HG03457 (cell line): ENCODE measurements around the gene PCNX2.

ENCODE experiments used
- ATAC-seq: cut with Tn5 transposase; IDR thresholded peaks from one replicate; pipeline ENCODE4 v1.9.1; 2021; ENCODE audit warnings: moderate number of reproducible peaks; ENCODE audit not compliant: unreplicated experiment

PCNX2 gene

DNA sequence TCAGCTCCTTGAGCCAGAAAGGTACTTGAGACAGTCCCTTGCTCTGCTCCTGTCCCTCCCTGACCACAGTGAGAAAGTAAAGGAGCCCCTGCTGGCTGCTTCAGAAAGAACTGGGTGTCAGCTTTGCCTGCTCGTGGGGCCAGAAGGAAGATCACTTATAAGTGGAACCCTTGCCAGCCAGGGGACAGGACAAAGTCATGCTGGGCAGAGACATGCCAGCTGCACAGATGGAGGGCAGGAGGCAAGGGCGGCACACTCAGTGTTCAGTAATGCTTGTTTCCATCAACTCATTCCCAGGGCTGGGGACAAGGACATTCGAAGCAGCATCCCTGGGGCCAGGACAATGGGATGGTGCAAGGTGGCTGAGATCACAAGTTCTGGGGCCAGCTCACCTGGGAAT, 303.3 kb downstream of the PCNX2 start:
- no peak for ATAC-seq

DNA sequence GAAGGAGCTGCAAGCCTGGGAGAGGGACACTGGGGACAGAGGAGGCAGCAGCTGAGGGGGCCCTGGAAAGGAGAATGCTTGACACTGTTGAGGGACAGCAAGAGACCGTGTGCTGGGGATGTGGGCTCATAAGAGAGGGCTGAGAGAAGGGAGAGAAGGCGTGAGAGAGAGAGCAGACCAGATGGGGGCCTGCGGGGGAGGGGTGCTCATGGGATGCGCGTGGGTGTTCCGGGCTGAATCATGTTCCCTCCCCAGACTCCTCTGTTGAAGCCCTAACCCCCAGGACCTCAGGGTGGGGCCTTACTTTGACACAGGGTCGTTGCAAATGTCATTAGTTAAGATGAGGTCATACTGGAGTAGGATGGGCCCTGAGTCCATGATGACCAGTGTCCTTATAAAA, 304.3 kb downstream of the PCNX2 start:
- no peak for ATAC-seq

DNA sequence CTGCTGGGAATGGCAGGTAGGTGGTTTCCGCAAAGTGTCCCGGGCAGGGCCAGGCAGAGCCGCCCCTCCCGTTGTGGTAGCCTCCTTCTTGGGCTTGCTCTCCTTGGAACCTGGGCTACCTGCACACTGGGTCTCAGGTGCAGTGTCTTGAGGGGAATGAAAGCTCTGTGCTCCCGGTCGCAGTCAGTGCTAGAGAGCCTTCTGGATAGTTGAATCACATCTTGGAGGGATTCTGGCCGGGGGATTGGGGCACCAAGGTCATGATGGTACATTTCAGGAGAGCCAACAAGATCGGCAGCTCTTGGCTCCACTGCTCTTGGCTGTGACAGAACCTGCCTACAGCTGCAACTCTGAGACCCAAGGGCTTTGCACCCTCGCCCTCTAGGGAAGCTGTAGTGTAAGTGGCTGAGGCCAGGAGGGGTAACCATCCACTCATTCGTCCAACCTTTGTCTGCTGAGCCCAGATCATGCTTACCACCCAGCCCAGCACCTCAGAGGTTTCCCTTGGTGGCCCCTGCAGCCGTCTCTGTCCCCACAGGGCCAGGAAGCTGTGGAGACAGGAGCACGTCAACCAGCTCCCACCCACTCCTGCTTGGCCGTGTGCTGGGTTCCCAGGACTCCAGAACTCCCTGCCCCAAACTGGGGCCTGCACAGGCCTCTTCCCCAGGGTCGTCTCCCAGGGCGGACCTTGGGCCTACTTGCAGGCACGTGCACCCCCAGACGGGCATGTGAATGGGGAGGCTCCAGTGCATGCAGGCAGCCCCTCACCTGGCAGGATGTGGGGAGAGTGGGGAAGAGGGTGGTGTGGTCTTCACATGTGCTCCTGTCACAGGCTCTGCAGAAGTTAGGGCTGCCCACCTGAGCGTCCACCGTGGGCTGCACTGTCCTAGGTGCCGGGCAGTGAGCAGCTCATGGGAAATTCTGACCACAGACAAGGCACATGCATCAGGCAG, 305.1 kb downstream of the PCNX2 start:
- no peak for ATAC-seq

DNA sequence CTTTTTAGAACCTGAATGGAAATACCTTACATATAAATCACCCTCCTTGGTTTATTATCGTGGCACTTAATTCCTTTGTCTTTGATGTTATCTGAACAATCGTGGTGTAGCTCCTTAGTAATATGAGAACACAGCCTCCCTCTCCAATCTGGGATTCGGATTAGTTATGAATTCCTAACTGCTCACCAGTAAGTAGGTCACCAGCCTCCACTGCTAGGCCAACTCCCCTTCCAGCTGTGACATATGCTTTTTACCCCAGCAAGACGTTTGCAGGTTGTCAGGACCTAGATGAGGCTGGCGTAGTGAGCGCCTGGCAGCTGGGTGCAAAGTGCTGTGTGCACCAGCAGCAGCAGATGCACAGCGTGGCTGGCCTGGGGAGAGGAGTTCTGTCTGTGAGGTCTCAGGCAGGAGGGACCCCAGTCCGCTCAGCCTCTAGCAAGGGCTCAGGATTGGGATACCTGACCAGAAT, 306.9 kb downstream of the PCNX2 start:
- ATAC-seq, result no peak

DNA sequence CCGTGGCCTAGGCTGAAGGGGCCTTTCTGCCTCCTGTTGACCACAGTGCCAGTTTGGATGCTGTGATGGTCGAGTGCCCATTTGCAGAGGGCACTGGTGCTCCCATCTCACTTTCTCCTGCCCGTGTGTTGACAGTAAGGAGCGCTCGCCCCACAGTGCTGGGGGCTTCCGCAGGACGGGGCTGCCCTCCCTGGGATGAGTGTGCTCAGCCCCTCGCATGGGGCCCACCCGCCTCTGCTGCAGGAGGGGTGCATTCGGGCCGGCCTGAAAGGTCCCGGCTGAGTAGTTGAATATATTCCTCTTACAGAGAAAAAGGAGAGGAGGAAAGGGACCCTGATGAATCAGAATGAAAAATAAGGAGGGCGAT, 307.8 kb downstream of the PCNX2 start:
- no peak for ATAC-seq

DNA sequence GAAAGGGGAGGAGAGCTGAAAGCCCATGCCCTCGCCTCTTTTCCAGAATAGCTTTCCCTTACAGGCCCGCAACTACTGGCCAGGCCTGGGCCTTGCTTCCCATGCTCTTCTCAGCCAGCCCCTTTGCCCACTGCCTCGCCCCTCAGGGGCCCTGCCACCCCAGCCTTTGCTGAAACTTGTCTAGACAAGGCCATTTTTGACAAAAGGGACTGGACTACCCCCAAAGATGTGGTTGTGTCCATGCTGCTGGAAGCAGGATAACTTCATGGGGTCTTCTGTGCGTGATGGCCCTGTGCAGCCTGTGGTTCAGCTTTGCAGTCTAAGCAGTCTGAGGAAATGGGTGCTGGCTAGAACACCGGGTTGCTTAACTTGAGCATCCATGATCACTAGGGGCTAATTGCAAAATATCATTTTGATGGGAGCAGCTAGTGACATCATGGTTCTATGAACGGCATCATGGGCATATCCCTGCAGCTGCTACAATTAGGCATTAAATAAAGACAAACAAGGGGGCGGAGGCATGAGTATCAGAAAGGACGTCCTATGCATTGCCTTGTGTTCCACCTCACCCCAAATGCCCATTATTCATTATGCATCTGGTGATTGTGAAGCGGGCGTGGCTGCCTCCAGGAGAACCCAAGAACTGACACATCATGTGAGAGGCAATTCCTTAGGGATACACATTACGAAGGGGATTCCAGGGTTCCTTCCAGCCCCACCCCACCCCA, 308.3 kb downstream of the PCNX2 start:
- no peak for ATAC-seq

DNA sequence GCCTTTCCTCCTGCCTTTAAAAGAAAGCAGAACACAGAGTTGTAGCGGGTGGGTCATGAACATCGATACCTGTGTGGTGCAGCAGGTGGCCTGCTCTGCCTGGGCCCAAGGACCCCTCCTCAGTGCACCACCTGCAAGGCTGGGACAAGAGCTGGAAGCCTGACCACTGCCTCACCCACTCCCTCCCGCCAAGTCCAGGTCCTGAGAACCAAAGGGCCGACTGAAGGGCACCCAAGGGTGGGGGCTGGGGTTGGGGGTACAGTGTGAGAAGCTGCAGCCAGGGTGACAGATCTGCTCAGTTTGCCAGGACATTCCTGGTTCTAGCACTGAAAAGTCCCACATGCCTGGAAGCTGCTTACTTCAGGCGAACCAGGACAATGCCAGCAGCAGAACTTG, 309.0 kb downstream of the PCNX2 start:
- no peak for ATAC-seq

DNA sequence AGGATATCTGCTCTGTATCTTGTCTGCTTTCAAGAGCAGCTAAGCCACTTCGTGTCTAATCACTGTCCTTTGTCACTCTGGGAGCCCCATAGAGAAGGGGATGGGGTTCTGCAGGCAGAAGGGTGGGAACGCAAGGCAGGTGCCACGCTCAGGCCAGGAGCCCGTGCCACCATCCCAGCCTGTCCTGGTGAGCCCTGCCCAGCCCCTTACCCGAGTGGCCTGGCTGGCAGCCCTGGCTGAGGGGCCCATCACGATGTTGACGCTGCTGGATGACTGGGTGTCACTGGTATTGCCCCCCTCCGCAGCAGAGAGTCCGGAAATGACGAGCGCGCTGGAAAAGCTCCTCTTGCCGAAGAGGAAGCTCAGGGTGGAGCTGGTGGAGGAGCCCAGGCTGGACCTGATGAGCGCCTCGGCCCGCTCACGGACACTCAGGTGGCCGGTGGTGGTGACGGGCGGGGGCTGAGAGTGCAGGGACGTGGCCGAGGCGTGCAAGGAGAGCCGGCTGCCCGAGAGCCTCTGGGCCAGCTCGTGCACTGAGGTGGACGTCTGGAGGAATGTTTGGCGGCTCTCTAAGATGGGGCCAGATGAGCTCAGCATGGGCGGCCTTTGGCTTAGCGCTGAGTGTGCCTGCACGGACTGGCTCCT, 309.5 kb downstream of the PCNX2 start:
- no peak for ATAC-seq

DNA sequence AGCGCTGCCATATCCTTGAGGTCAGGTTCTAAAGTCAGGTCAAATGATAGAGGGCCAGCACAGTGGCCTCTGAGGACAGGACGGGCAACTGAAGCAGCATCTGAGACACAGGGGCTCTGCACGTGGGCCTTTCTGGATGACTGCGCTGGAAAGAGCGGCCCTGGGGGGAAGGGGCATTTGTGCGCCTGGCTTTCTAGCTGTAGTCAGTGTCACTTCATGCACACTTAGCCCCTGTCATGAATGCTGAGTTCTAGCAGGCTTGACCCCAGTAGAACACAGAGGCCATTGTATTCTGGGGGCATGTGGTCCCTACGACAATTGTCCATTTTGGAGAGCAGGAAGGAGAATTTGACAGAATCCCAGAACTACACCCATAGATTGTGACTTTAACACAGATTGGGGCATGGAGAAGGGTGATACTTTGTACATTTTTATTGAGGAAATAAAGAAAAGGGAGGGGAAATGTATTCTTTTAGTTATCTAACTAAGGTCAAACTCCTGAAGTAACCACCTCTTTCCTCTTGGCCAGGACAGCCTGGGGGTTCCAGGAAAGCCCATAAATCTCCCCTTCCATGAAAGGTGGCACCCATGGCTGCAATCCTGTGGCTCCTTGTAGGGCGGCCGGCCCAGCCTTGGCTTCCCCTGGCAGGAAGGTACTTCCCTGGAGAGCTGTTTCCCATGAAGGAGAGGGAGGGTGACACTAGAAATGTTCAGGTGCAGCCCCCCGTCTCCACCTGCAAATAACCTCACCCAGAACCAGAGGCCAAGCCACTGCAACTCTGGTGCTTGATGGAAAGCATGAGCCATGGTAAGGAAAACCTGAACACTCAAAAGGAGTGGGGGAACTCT, 310.7 kb downstream of the PCNX2 start:
- ATAC-seq, result no peak

DNA sequence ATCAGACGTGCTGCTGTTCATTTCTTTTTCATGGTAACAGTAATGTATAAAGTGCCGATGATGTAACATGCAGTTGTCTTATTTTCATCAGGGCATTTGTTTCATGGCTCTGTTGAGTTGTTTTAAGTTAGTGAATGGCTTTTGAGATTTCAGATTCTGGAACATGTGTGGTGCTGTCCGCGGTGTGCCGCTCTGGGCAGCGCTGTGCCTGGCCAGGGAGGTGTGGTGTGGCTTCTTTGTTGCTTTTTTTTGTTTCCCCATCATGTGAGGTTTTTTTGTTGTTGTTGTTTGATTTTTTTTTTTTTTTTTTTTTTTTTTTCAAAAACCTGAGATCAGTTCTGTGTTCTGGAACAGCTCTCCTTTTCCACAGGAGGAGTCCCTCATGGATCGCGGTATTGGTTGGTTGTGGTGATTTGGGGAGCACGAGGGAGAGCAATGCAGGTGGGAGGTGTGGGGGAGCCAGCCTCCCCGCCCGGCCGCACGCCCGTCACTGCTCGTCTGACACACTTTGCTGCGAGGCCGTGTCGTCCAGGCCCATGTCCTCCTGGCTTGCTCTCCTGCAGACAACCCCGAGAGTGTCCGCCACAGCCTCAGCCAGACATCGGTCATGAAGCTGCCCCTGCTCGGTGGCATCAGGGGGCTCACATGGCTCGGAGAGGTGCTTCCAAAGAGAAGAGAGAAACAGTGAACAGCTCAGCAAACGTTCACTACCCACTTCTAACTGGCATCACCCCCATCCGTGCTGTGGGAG, 311.5 kb downstream of the PCNX2 start:
- ATAC-seq, result no peak

DNA sequence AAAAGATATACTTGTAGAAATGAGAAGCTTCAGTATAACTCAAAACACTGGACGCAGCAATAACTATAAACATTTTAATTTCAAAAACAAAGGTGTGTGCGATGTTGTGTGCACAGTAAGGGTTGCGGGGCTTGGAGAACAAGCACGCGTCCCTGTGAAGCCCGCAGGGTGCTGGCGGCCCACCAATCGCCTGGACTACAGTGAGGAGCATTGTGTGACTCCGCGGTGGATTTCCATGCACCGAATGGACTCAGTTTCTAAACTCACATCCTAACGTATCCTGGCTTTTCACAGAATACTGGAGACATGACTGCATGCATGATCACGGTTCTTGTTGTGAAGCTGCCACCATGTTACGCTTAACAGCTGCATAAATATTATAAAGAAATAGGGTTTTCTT, 312.1 kb downstream of the PCNX2 start:
- no peak for ATAC-seq

DNA sequence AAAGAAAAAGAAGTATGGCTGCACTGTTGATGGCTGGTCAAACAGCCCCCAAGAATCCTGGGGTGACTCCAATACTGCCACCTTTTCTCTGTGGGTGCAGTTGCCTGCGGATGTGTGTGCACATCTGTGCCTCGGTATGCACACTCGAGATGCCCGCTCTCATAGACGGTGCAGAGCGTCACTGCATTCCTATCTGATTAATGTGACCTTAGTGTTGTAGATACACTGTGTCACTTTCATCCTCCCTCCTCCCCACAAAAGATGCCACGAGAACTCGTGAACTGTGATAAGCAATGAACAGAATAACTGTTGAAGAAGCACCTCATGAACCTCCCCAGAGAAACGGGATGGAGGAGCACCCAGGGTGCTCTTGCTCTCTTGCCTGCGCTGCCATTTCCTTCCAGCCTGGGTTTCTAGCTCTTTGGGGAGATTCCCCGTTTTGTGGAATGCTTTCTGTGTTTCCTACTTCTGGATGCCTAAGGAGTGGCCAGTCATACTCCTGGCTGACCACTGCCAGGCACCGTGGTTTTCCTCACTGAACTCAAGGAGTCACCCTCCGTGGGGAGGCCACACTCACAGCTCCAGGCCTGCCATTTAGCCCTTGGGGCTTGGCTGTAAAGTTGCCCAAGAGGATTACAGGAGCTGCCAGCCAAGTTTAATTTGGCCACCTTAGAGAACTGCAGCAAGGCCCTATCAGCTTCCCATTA, 313.1 kb downstream of the PCNX2 start:
- no peak for ATAC-seq

DNA sequence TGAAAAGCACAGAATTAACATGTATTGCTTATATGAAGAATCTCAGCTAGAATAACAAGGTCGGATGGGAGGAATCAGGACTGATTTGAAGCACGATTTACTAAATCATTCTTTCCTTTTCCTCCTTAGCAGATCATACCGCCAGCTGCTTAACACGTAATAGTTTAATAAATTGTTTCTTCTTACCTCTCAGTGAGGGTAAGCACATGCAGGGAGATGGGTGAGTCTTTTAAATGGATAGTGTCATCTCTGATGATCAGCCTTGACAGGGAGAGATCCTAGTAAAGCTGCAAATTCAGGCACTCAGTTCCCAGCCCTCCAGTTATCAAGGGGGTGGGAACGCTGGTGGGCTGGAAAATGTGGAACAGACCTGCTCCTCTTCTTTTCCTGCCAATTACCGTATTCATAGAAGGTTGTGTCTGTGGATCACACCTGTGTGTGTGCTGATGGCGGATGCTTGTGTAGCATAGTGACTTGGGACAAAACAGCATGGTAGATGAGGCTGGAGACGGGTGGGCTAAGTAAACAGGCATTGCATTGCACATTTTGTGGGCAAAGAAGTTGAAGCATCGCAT, 314.5 kb downstream of the PCNX2 start:
- ATAC-seq, result no peak

DNA sequence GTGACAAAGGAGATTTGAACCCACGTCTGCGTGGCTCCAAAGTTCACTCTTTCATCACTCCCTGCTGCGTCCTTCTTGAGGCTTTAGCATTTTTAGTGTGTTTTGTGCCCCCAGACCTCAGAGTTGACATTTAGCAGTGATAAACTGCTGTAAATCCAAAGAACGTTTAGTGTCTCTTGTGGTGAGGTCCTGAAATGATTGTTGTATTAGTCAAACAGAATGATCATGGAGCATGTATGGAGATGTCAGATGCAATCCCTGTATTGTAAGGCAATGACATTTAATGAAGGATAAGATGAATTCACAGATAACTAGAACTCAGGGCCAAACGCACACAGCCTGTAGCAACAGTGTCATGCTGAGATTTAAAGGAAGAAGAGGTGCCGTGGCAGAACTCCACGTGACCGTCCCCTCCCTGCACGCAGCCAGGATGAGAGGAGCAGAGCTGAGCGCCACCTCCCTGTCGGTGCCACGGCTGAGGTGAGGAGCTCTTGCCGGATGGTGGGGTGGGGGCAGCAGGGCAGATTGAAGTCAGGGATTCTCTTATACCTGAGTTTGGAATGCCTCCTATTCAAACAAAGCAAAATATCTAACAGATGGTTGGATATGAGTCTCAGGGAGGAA, 315.1 kb downstream of the PCNX2 start:
- ATAC-seq, result no peak

DNA sequence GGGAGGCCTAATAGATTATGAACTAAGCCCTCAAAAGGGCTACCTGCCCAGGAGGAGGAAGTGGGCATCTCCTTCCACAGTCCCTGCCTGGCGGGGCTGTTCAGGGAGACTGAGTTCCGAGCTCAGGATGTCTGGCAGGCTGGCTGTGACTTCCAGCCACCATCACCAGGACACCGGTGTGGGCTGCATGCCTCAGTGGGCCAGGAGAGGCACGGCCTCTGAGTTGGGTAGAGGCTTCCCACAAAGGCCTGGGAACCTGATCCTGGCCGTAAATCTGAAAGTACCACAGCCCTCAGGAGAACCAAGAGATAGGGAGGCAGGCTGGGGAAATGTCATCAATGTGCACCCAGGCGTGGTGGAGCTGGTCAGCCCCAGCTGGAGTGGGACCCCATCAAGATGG, 316.0 kb downstream of the PCNX2 start:
- ATAC-seq, result no peak

DNA sequence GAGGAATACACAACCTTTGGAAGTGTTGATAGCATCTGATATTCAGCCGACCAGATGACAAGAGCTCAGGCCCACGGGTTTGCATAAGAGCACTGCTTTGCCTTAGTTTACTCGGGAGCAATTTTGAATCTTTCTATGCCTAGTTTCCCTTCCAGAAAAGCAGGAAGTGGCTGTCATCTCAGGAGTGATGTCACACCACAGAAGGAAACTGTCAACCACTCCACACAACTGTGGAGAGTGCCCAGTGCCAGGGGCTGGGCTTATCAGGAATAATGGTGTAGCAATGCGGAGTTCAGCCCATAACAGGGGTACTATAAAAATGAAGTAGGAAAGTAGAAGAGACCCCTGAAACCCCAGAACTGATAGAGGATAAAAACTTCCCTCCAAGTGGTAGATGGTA, 316.7 kb downstream of the PCNX2 start:
- ATAC-seq, result no peak

DNA sequence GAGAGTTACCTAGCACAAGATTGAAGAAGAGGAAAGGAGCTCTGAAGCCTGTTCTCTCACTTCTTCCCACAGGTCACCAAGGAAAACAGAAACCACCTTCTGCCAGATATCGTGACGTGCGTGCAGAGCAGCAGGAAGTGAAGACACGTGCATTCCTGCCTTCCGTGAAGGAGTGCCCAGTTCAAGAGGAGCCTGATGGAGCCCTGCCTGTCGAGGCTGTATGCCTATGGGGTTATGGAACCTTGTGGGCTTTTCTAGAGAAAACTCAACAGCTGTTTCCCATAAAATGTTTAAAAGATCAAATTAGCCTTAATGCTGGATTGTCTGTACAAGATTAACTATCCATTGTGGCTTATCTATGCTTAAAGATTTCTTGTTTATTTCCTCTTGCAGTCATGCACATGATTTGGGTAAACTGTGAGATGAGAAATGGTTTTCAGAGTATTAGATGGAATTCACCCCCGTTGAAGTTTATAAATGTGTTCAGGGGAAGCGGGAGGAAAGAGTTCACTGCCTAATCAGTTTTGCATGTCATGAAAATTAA, 317.4 kb downstream of the PCNX2 start:
- ATAC-seq, result no peak

DNA sequence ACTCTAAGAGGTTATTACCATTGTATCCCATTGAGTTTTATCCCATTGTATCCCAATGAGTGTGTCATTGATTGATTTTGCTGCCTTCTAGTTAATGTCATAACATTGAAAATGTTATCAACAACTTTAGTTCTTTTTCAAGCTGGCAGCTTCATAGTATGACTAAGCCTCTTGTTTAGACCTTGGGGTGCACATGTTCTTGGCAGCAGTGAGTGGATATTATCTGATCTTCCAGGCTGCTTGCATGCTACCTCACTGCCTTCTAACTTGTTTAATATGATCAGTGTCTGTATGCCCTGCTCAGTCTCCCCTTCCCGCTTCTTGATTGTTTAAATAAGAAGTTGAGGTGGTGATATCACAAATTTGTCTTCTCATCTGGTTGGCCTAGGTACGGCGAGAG, 320.6 kb downstream of the PCNX2 start:
- ATAC-seq, result no peak
